ENCODE results near the gene RHOBTB3. TPM values are rescaled to one million over a fixed set of nuclear protein-coding genes. Genes with fewer than 3 reads are reported as not detected.
"Not testable (repeated sequence)": the region's sequence is repeated elsewhere in the genome, so short reads cannot be mapped to it uniquely, and the experiment has no call there.

The RHOBTB3 gene
- total RNA-seq, 4 donors from 2014 or later: 40.1 to 134 (median 86.9) TPM

- intact Hi-C loops (cut with DNase I; ENCODE audit: low total_unique reads): loop anchor here (2.0 to 5.0 kb wide), 4 partner anchors 14 to 865 kb away; partner anchors contain the start of genes GLRX and RFESD
Observed at GRCh38 chr5:95836971-95837370, 105.8 kb downstream of the RHOBTB3 start.

GRCh38 chr5:95837492-95837891 is 106.4 kb downstream of the RHOBTB3 start:
- no peak for TF ChIP-seq CTCF (IDR thresholded peaks at IDR 0.05 in 4 of 5, conservative IDR thresholded peaks at IDR 0.05 in 1 of 5)
- no peak for TF ChIP-seq POLR2A (IDR thresholded peaks at IDR 0.05)
- peak overlapping the region; percentile 90 to 95 (median 92) for H3K27ac ChIP-seq
- intact Hi-C loops (cut with DNase I; ENCODE audit: low total_unique reads): loop anchor here (2.0 to 5.0 kb wide), 4 partner anchors 15 to 865 kb away; partner anchors contain the start of genes GLRX and RFESD
- H3K36me3 ChIP-seq: no peaks in the 10 kb centered on the region
- H3K4me3 ChIP-seq: no peak overlapping the region
- H3K27me3 ChIP-seq: no peaks in the 10 kb centered on the region
- peak in 1 of 2 donors; percentile 45 for DNase-seq
- no peak for ATAC-seq
- H3K4me1 ChIP-seq: peaks cover 35 to 69% of the 10 kb centered on the region in 2 donors
- in situ Hi-C loops (cut with MboI; ENCODE audit: low sequenced_read_pairs in 4 of 4): loop anchor here in 2 of 4 donors (10.0 to 25.0 kb wide), 2 partner anchors 867 to 875 kb away; no protein-coding TSS in a partner anchor
- no peaks in the 10 kb centered on the region for H3K9me3 ChIP-seq

More at GRCh38 chr5:95836971-95837370, 105.8 kb downstream of the RHOBTB3 start:
- H3K27me3 ChIP-seq, H3K4me3 ChIP-seq, H3K9me3 ChIP-seq, H3K36me3 ChIP-seq: not testable (repeated sequence)
- in situ Hi-C loops (cut with MboI; ENCODE audit: low sequenced_read_pairs in 4 of 4): loop anchor here in 2 of 4 donors (10.0 to 25.0 kb wide), 2 partner anchors 868 to 875 kb away; no protein-coding TSS in a partner anchor
- peak in 1 of 2 donors; percentile 83 for DNase-seq
- ATAC-seq: peak; percentile 2
- H3K4me1 ChIP-seq: peaks cover 31 to 64% of the 10 kb centered on the region in 2 donors
- H3K27ac ChIP-seq: peak overlapping the region; percentile 90 to 95 (median 92)
- peak in 1 of 2 donors; percentile 2 for TF ChIP-seq POLR2A (IDR thresholded peaks at IDR 0.05)

- Histone ChIP-seq H3K27ac (peak overlapping the region; percentile 90 to 95 (median 92)), H3K4me1 (peaks cover 41 to 75% of the 10 kb centered on the region in 2 donors), H3K4me3 (peak overlapping the region in 1 of 4 donors; percentile 2), H3K36me3 (no peaks in the 10 kb centered on the region), H3K9me3 (no peaks in the 10 kb centered on the region), H3K27me3 (no peaks in the 10 kb centered on the region)
- ATAC-seq (peak; percentile 23 to 28), DNase-seq (peak; percentile 73 to 94)
- in situ Hi-C loops (cut with MboI; ENCODE audit: low sequenced_read_pairs in 4 of 4) (loop anchor here in 2 of 4 donors (10.0 to 25.0 kb wide), 2 partner anchors 867 to 874 kb away; no protein-coding TSS in a partner anchor), intact Hi-C loops (cut with DNase I; ENCODE audit: low total_unique reads) (loop anchor here (5.0 kb wide), 1 partner anchor 864 kb away; no protein-coding TSS in a partner anchor)
- TF ChIP-seq CTCF (IDR thresholded peaks at IDR 0.05 in 4 of 5, conservative IDR thresholded peaks at IDR 0.05 in 1 of 5): no peak
- TF ChIP-seq POLR2A (IDR thresholded peaks at IDR 0.05): no peak
Observed at GRCh38 chr5:95838001-95838520, 106.9 kb downstream of the RHOBTB3 start.

- no peak for ATAC-seq
- no peaks in the 10 kb centered on the region for H3K27me3 ChIP-seq
- H3K4me1 ChIP-seq: peaks cover 46 to 79% of the 10 kb centered on the region in 2 donors
- in situ Hi-C loops (cut with MboI; ENCODE audit: low sequenced_read_pairs in 4 of 4): loop anchor here in 2 of 4 donors (10.0 to 25.0 kb wide), 2 partner anchors 866 to 874 kb away; no protein-coding TSS in a partner anchor
- DNase-seq: no peak
- H3K27ac ChIP-seq: peak overlapping the region; percentile 90 to 95 (median 92)
- no peaks in the 10 kb centered on the region for H3K9me3 ChIP-seq
- TF ChIP-seq CTCF (IDR thresholded peaks at IDR 0.05 in 4 of 5, conservative IDR thresholded peaks at IDR 0.05 in 1 of 5) (no peak), POLR2A (IDR thresholded peaks at IDR 0.05) (no peak)
- intact Hi-C loops (cut with DNase I; ENCODE audit: low total_unique reads): loop anchor here (5.0 kb wide), 1 partner anchor 864 kb away; no protein-coding TSS in a partner anchor
- H3K36me3 ChIP-seq: no peaks in the 10 kb centered on the region
- H3K4me3 ChIP-seq: peak overlapping the region in 1 of 4 donors; percentile 2
Observed at GRCh38 chr5:95838556-95838955, 107.4 kb downstream of the RHOBTB3 start.

- no peak for ATAC-seq
- Histone ChIP-seq H3K27me3 (no peaks in the 10 kb centered on the region), H3K36me3 (no peaks in the 10 kb centered on the region), H3K9me3 (no peaks in the 10 kb centered on the region), H3K27ac (peak overlapping the region; percentile 90 to 95 (median 92)), H3K4me3 (no peak overlapping the region), H3K4me1 (peaks cover 42 to 81% of the 10 kb centered on the region in 2 donors)
- intact Hi-C loops (cut with DNase I; ENCODE audit: low total_unique reads): loop anchor here (5.0 to 10.0 kb wide), 2 partner anchors 285 to 863 kb away; partner anchors contain the start of genes ARSK and SKIC3
- TF ChIP-seq CTCF (IDR thresholded peaks at IDR 0.05 in 4 of 5, conservative IDR thresholded peaks at IDR 0.05 in 1 of 5) (no peak), POLR2A (IDR thresholded peaks at IDR 0.05) (no peak)
- in situ Hi-C loops (cut with MboI; ENCODE audit: low sequenced_read_pairs in 4 of 4): loop anchor here in 3 of 4 donors (10.0 to 25.0 kb wide), 3 partner anchors 65 to 873 kb away; no protein-coding TSS in a partner anchor
- DNase-seq: no peak
Observed at GRCh38 chr5:95839658-95840057, 108.5 kb downstream of the RHOBTB3 start.

All from gastrocnemius medialis (tissue), 4 donors.